Measurements from ENCODE around the gene PPCDC.
A peak's percentile ranks its signal among the peaks of the same experiment; 100 is the strongest.

PPCDC gene

DNA sequence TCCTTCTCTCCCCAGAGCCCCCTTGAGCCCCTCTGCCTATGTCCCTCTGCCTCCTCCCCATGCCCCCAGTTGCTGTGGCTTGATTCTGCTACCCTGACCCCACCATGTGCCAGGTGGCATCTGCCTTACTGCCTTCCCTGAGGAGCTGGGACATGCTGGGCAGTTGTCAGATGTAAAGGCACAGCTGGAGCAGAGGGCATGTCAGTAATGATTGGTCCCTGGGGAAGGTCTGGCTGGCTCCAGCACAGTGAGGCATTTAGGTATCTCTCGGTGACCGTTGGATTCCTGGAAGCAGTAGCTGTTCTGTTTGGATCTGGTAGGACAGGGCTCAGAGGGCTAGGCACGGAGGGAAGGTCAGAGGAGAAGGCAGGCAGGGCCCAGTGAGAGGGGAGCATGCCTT, 3.5 kb upstream of the PPCDC start:
- DNase-seq, result no peak

DNA sequence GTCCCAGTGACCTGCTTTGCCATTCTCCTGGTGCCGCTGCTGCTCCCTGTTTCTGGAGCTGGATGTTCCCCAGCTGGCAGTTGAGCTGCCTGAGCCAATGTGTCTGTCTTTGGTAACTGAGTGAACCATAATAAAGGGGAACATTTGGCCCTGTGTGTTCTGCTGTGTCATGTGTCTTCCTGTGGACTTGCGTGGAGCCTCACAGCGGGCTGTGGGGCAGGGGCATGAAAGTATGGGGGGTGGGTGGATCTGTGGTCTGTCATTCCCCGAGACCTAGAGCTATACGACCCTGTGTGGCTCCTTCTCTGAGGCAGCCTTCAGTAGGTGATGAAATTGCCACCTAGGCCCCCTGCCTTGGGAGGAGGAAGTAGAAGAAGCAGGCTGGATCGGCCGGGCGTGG, 2.0 kb upstream of the PPCDC start:
- DNase-seq, result no peak

DNA sequence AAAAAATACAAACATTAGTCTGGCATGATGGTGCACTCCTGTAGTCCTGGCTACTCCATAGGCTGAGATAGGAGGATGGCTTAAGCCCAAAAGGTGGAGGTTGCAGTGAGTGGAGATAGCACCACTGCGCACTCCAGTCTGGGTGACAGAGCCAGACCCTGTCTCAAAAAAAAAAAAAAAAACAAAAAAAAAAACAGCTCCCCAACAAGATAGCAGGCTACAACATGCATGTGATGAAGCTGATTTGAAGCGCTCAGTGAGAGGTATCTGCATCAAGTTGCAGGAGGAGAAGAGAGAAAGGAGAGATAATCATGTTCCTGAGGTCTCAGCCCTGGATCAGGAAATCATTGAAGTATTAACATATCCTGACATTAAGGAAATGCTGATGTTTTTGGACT, 608 bp upstream of the PPCDC start:
- no peak for DNase-seq

- peak; percentile 44 for DNase-seq
Observed at GRCh38 chr15:75023872-75024636, 664 bp downstream of the PPCDC start.

DNA sequence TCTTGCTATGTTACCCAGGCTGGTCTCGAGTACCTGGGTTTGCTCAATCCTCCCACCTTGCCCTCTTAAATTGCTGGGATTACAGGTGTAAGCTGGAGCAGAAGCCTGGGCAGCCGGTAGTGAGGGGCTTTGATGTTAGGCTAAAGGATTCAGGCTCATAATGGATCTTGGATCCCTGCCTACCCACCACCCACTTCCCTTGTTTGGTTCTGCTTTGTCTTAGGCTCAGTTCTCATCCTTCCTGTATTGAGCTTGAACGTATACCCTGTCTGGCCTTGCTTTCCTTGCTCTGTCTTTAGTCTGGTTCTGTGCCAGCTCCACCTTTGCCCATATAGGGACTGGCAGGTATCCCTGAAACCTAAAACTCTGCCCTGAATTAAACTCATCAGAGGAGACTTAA, 1.7 kb downstream of the PPCDC start:
- DNase-seq, result no peak

DNA sequence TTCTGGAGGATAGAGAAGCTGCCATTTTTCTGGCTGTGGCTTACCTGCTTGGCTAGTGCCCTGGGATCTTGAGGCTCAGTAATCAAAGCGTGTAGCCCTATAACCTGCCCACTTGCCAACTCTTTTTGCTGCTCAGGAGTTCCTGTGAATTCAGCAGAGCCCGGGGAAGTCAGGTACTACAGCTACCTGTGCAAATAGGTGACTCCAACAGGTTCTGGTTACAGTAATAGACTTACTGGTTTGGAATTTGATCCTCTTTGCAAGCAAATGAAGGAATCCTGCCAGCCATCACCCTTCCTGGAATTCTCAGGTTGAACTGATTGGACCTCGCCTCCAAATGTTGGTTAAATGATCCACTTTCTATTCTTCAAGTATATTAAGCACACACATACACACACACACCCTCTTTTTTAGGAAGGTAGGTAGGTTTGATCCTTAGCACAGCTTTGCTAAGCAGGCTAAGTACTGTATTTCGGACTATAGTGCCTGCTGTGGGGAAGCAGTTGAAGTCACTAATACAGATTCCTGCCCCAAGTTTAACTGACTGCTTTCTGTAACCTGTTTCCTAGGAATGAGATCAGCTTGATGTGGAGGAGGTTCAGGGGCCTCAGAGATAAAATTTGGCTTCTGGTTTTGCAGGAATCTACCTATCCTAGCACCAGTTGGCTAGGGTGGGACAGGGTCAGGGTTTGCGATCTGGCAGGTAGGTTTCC, 2.3 kb downstream of the PPCDC start:
- no peak for DNase-seq

GRCh38 chr15:75027551-75027950, 4.2 kb downstream of the PPCDC start:
- DNase-seq, result no peak

DNA sequence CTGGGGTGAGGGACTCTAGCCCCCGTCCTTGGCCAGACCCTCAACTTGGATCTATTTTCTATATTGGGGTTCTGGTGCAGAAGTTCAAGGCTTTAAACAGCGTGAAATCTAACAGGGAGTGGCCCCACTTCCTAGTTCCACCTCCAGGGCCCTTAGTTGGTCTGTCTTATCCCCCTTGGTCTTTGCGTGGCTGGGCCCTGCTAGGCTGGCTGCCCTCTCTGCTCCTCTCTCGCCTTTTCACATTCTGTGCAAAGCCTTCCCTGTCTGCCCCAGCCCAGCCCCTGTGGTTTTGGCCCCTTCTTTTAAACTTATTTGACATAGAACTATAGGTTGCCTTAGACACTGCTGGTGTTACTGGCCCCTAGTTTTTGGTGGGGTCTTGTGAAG, 5.6 kb downstream of the PPCDC start:
- DNase-seq, result no peak

DNA sequence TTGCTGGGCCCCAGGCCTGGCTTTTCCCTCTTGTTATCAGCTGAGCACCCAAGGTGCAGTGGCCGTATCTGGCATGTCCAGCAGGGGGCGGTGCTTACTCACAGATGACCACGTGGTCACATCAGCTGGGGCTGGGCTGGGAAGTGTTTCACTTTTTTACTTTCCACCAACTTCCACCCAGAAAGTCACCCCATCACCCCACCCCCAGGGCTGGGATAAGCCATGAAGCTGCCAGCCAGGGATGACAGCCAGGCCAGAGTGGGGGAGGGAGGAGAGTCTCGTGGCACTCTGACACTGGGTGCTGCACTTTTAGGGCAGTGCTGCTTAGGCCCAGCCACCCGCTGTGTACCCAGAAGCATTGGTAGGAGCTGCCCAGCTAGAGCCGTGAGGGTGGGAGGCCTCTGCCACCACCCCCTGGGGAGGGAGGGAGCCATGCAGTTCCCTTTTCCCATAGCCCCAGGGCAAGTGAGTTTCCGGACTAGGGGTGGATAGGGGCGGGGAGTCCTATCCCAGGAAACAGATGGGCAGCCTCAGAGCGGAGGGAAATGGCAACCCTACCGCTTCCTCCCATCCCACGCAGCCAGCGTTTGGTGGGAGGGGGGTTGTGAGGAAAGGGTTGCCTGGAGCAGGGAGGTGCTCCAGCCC, 6.1 kb downstream of the PPCDC start:
- peak; percentile 91 for DNase-seq

DNA sequence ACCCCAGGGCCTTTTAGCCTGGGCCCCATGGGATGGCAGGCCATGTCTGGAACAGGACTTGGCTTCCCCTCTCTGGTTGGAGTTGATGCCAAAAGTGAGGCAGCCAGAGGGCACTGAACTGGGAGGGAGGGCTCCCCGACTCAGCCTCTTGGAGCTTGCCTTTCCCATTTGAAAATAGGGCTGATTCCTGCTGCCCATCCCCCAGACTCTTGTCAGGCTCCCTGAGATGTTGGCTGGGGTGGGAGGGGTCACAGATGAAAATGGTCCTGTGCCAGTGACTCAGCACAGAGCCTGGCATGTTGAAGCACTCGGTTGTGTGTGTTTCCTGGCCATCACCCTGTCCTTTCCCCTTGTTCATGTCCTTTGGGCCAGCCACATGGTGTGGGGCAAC, 6.6 kb downstream of the PPCDC start:
- DNase-seq, result no peak

GRCh38 chr15:75030424-75030823, 7.0 kb downstream of the PPCDC start:
- peak; percentile 23 for DNase-seq

- DNase-seq, result no peak
Observed at GRCh38 chr15:75031848-75032247, 8.5 kb downstream of the PPCDC start.

- DNase-seq, result no peak
Observed at GRCh38 chr15:75032395-75032794, 9.0 kb downstream of the PPCDC start.

DNA sequence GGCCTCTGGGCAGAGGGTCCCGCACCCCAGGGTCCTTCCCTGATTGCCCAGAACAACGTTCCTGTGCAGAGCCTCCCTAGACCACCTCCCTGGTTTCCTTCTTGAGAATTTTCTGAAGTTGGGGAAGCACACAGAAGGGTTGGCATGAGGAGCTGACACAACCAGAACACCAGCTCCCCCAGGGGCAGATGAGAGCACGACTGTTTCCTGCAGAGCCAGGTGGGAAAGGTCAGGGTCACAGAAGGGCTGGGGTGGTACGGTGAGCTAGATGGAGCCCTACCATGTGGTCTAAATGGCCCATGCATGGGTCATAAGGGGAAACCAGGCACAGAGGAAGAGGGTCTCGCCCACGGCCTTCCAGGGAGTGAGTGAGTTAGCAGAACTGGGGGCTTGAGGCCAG, 10.4 kb downstream of the PPCDC start:
- DNase-seq, result no peak

- DNase-seq, result no peak
Observed at GRCh38 chr15:75034615-75035014, 11.2 kb downstream of the PPCDC start.

GRCh38 chr15:75036212-75036616, 12.8 kb downstream of the PPCDC start:
- no peak for DNase-seq

- DNase-seq, result no peak
Observed at GRCh38 chr15:75037685-75038084, 14.3 kb downstream of the PPCDC start.

DNA sequence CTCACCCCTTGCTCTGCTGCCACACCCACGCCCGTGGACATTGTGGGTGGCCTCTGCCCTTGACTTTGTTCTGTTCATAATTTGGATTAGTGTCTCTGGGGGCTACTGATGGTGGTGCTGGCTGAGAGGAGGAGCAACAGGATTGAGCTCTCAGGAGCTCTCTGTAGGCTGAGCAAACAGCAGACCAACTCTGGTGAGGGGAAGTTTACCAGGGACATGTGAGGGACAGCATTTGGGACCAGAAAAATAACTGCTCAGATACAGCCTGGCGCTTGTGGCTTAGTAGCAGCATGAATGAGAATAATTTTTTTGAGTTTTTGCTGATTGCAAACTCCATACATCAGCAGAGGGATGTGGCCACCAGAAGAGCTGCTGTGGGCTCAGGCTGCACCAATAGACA, 14.8 kb downstream of the PPCDC start:
- no peak for DNase-seq

DNA sequence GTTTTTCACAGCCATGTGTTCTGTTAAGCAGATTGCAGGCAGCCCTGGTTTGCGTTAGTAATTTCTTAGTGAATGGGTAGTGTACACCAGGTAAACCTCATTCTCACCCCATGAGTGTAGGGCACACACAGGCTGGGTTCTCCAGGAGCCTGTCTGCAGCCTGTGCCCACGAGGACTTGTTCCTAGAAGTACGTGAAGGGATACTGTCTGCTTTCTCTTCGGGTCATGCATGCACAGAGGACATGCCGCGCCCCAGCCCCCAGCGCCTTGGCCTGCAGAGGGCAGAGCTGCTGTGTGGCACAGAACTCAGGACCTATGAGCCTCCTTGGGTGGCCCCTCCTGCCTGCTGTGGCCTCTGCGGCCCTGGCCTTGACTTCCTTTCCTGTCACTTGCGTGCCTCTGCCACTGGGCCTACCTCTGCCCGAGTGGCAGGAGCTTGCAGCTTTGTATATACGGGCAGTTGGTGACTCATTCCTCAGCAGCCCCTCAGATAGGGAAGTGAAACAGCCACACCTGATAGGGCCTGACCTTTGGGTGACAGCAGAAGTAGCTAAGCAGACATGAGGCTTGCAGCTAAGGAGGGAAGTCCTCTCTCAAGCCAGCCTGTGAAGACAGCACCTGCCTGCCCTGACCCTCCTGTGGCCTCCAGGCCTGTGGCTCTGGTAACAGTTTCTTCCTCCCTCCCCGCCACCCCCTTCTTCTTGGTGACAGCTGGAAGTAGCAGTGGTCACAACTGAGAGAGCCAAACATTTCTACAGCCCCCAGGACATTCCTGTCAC, 19.5 kb downstream of the PPCDC start:
- DNase-seq, result peak; percentile 29

GRCh38 chr15:75043509-75044257, 20.3 kb downstream of the PPCDC start:
- no peak for DNase-seq

- DNase-seq, result no peak
Observed at GRCh38 chr15:75044258-75044878, 21.0 kb downstream of the PPCDC start.

DNA sequence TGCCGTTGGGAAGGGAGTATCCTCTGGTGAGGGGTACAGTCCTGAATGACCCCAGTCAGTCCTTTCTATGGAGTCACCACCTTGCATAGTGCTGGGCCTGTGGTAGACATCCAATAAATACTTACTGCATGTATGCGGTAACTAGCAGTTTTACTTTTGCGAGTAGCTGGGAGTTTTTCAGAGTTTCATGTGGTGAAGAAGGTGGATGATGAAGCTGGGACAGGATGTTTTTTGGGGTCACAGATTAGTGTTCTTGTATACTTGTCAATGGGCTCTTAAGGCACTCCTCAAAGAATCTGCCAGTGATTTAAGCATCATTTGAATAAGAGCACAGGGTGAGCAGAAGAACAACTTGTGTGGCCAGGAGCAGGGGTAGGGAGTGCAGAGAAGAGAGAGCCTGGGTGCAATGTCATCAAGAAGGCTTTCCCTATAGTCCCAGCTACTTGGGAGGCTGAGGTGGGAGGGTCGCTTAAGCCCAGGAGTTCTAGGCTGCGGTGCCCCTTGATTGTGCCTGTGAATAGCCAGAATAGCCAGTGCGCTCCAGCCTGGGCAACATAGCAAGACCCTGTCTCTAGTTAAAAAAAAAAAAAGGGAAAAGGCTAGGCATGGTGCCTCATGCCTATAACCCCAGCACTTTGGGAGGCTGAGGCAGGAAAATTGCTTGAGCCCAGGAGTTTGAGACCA, 22.1 kb downstream of the PPCDC start:
- no peak for DNase-seq
